Thyroid gland (tissue), 4 donors: ENCODE results near the gene SNRPB2. TPM values are rescaled to one million over a fixed set of nuclear protein-coding genes. Genes with fewer than 3 reads are reported as not detected.

Source experiments
- DNase-seq, 2 donors: peaks; one replicate each; pipeline ENCODE4 v3.0.0-alpha.2; 2019
- H3K27ac ChIP-seq, 3 donors: fragments of 200-600 bp; sonication (generic); 1 replicate in 2 of 3; 2 replicates in 1 of 3; pipeline ENCODE4 v1.5.1; 2016 to 2019; ENCODE audit warnings: mild to moderate bottlenecking in 1 of 3, moderate library complexity in 1 of 3
- H3K27me3 ChIP-seq: fragments of 200-600 bp; sonication (generic); one replicate; pipeline ENCODE4 v1.5.1; 2019
- H3K36me3 ChIP-seq, 2 donors: fragments of 200-600 bp; sonication (generic); one replicate each; pipeline ENCODE4 v1.5.1; 2016 to 2019
- H3K4me1 ChIP-seq, 2 donors: fragments of 200-600 bp; sonication (generic); one replicate each; pipeline ENCODE4 v1.5.1; 2017 to 2019
- H3K4me3 ChIP-seq, 3 donors: fragments of 200-600 bp; sonication (generic); replicated peaks in 1 of 3; 1 replicate in 2 of 3; 2 replicates in 1 of 3; pipeline ENCODE4 v1.5.1; 2016; ENCODE audit warnings: mild to moderate bottlenecking in 1 of 3
- H3K9me3 ChIP-seq: fragments of 200-600 bp; sonication (generic); one replicate; pipeline ENCODE4 v1.5.1; 2017
- POLR2A ChIP-seq, 2 donors: fragments of 450-650 bp; IDR thresholded peaks; one replicate each; pipeline ENCODE4 v1.6.1; 2017; ENCODE audit warnings: antibody characterized with exemption in 2 of 2, mild to moderate bottlenecking in 2 of 2, moderate library complexity in 1 of 2
- WGBS, 2 donors: methylation state at CpG; one replicate each; pipeline ENCODE4 v1.1.5; 2017; 5-methylcytosine and 5-hydroxymethylcytosine counted together
- intact Hi-C: fragments of 100-400 bp; cut with DNase I; formaldehyde crosslinking; loops from one replicate; pipeline ENCODE4 v1.15.1; 2023
- total RNA-seq, 4 donors: library from RNA; depleted of rRNA; stranded (reverse); fragments of >200 nt; gene quantifications; one replicate each; pipeline ENCODE4 v1.2.3, GENCODE V29; 2016
- TF ChIP-seq, protein P1 (sequence below), 6 experiments: fragments of 200-600 bp in 3 of 6; fragments of 450-650 bp in 3 of 6; sonication (generic) in 3 of 6; IDR thresholded peaks; one replicate each; pipeline ENCODE4 v1.5.1; 2016 to 2019; ENCODE audit warnings: antibody characterized with exemption in 6 of 6, mild to moderate bottlenecking in 2 of 6, inconsistent platforms in 1 of 6, moderate library complexity in 1 of 6

Gene SNRPB2
- total RNA-seq, 4 donors from 2014 or later: 24.8 to 42.0 (median 35.2) TPM

DNA sequence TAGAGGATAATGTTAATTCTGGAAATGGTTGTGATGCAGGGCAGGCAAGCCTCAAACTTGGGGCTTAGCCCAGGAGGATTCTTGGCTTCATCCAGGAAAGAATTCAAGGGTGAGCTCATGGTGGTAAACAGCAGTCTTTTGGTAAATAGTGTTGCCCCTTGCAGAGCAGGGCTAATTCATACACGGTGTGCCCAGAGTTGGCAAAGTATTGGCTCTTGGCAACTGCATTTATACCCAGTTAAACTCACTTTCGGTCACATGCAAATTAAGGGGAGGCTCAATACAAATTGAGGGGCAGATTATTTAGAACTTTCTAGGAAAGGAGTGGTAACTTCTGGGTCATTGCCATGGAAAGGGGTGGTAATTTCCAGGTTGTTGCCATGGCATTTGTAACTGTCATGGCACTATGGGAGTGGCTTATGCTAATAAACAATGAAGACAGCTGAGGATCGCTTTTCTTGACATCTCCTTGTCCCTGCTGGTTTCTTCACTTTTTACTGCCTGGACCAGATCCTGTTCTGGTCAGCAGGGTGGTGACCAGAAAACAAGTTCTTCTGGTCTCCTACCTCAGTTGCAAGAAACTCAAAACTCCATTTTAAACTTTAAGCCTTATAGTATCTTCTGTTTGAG lies 14.5 kb downstream of the SNRPB2 start:
- no peaks in the 10 kb centered on the region for H3K9me3 ChIP-seq
- intact Hi-C loops: no loop called here
- H3K27me3 ChIP-seq: no peaks in the 10 kb centered on the region
- DNase-seq: no peak
- H3K4me1 ChIP-seq: peaks cover 9 to 11% of the 10 kb centered on the region in 2 donors
- H3K4me3 ChIP-seq: no peak overlapping the region
- H3K36me3 ChIP-seq: peaks cover 11 to 13% of the 10 kb centered on the region in 2 donors
- WGBS, 2 donors: 73 to 89% methylated on average over 3 of the region's 3 CpGs
- H3K27ac ChIP-seq: no peak overlapping the region
- no peak for TF ChIP-seq POLR2A (IDR thresholded peaks at IDR 0.05)
- TF ChIP-seq, protein P1, sequence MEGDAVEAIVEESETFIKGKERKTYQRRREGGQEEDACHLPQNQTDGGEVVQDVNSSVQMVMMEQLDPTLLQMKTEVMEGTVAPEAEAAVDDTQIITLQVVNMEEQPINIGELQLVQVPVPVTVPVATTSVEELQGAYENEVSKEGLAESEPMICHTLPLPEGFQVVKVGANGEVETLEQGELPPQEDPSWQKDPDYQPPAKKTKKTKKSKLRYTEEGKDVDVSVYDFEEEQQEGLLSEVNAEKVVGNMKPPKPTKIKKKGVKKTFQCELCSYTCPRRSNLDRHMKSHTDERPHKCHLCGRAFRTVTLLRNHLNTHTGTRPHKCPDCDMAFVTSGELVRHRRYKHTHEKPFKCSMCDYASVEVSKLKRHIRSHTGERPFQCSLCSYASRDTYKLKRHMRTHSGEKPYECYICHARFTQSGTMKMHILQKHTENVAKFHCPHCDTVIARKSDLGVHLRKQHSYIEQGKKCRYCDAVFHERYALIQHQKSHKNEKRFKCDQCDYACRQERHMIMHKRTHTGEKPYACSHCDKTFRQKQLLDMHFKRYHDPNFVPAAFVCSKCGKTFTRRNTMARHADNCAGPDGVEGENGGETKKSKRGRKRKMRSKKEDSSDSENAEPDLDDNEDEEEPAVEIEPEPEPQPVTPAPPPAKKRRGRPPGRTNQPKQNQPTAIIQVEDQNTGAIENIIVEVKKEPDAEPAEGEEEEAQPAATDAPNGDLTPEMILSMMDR (IDR thresholded peaks at IDR 0.05): no peak

DNA sequence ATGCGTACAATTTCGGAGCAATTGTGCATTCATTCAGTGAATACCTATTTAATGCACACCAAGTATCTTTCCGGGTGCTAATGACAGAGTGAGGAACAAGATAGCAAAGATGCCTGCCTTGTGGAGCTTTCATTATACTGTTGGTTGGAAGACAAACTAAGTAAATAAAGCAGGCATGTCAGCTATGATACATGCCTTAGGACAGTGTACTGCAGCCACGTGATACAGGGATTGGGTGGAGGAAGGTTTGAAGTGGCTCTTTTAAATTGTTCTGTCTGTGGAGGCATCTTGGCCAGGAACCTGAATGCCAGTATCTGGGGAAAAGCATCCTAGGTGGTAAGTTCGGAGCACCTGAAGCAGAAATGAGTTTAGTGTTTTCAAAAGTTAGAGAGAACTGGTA lies 15.4 kb downstream of the SNRPB2 start:
- H3K4me1 ChIP-seq: peaks cover 9 to 11% of the 10 kb centered on the region in 2 donors
- no peaks in the 10 kb centered on the region for H3K27me3 ChIP-seq
- intact Hi-C loops: no loop called here
- no peak for DNase-seq
- TF ChIP-seq, protein P1 (IDR thresholded peaks at IDR 0.05): no peak
- no peak for TF ChIP-seq POLR2A (IDR thresholded peaks at IDR 0.05)
- no peaks in the 10 kb centered on the region for H3K9me3 ChIP-seq
- 79 to 86% methylated on average over 5 of the region's 5 CpGs for WGBS, 2 donors
- H3K36me3 ChIP-seq: peaks cover 6 to 8% of the 10 kb centered on the region in 2 donors
- H3K4me3 ChIP-seq: no peak overlapping the region
- no peak overlapping the region for H3K27ac ChIP-seq

DNA sequence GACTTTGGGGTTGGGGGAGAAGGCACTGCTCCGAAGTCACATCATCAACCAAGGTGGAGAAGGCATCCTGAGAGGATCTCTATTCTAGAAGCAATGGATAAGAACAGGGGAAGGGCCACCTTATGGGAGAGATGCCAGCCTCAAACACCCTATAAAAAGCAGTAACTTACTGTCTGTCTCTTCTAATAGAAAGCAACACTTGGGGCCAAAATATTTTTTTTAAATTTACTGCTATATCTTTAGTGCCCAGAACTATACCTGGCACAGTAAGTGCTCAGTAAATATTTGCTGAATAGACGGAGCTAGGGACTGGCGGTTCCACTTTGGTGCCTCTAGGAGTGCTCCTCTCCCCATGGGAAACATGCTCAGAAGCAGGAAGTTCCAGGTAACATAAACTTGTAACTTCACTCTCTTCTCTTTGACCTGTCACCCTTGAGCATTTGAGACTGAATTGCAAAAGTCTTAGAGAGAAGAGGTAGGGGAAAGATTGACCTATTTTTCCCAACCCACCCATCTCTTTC lies 17.5 kb downstream of the SNRPB2 start:
- no peaks in the 10 kb centered on the region for H3K9me3 ChIP-seq
- peak; percentile 50 to 64 for DNase-seq
- 39 to 46% methylated on average over 3 of the region's 3 CpGs for WGBS, 2 donors
- intact Hi-C loops: no loop called here
- peaks cover 9 to 11% of the 10 kb centered on the region in 2 donors for H3K4me1 ChIP-seq
- H3K36me3 ChIP-seq: no peaks in the 10 kb centered on the region
- no peaks in the 10 kb centered on the region for H3K27me3 ChIP-seq
- peak overlapping the region in 2 of 3 donors; percentile 38 to 41 for H3K27ac ChIP-seq
- H3K4me3 ChIP-seq: no peak overlapping the region
- TF ChIP-seq POLR2A (IDR thresholded peaks at IDR 0.05): no peak
- TF ChIP-seq, protein P1 (IDR thresholded peaks at IDR 0.05): peak in 2 of 6 experiments; percentile 10 to 16

DNA sequence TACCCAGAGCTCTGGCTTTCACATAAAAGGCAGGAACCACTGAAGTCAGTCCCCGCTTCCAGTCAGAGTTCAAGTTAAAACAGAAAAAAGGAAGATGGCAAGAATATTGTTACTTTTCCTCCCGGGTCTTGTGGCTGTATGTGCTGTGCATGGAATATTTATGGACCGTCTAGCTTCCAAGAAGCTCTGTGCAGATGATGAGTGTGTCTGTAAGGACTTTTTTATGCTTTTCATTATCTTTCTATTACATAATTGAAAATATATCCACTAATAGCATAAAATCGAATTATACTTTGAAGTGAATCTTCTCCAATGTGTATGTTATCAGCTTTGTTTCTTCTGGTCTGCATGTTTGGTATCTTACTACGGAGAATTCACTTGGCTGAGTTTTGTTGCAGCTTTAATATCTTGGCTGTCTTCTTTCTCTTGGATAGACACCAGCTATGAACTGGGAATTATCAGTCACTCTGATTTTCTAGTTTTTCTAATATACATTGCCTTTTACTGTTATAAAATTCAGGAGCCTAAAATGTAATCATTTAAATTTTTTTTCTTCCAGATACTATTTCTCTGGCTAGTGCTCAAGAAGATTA lies 18.6 kb downstream of the SNRPB2 start, which contains the start of gene OTOR:
OTOR (plus strand) TSS at position 51 of the 593 bp plus-strand sequence; CDS start at position 95, 44 bp downstream.
- no peaks in the 10 kb centered on the region for H3K27me3 ChIP-seq
- H3K36me3 ChIP-seq: no peaks in the 10 kb centered on the region
- intact Hi-C loops: no loop called here
- no peak within 1 kb of the TSS for H3K4me3 ChIP-seq
- no peaks in the 10 kb centered on the region for H3K9me3 ChIP-seq
- WGBS, 2 donors: 85 to 86% methylated on average over 5 of the region's 5 CpGs
- H3K27ac ChIP-seq: peak within 1 kb of the TSS in 2 of 3 donors; percentile 38 to 41
- peaks cover 9 to 11% of the 10 kb centered on the region in 2 donors for H3K4me1 ChIP-seq
- no peak for DNase-seq
- no peak for TF ChIP-seq POLR2A (IDR thresholded peaks at IDR 0.05)
- TF ChIP-seq, protein P1 (IDR thresholded peaks at IDR 0.05): no peak

DNA sequence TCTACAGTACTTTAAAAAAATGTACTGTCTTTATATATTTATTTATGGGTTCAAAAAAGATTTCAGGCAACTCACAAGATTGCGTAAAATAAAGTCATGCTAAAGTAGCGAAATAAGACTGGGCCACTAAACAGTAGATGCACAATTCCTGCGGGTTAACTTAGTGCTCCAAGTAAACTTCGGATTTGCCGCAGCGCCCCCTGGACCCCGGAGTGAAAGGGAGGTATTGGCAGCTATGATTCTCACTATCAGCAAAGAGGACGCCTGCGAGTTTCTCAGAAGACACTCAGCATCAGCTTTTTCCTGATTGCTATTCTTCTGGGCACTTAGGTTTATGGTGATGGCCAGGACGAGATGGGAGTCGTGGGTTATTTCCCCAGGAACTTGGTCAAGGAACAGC lies 19.7 kb downstream of the SNRPB2 start:
- Histone ChIP-seq H3K27ac (no peak overlapping the region), H3K4me3 (no peak overlapping the region), H3K4me1 (peaks cover 9 to 11% of the 10 kb centered on the region in 2 donors), H3K27me3 (no peaks in the 10 kb centered on the region), H3K9me3 (no peaks in the 10 kb centered on the region), H3K36me3 (no peaks in the 10 kb centered on the region)
- WGBS, 2 donors: 58 to 64% methylated on average over 11 of the region's 11 CpGs
- DNase-seq: no peak
- intact Hi-C loops: no loop called here
- TF ChIP-seq POLR2A (IDR thresholded peaks at IDR 0.05): no peak
- TF ChIP-seq, protein P1 (IDR thresholded peaks at IDR 0.05): no peak
